Fibroblast of skin of left biceps (primary cell): Measurements from ENCODE around the gene RTN3.
"Not testable (repeated sequence)": the region's sequence is repeated elsewhere in the genome, so short reads cannot be mapped to it uniquely, and the experiment has no call there.

ENCODE experiments used
- DNase-seq, 2 experiments: peaks; one replicate each; pipeline ENCODE4 v3.0.0-alpha.2; 2013; ENCODE audit warnings: low read depth in 2 of 2

The RTN3 gene

DNA sequence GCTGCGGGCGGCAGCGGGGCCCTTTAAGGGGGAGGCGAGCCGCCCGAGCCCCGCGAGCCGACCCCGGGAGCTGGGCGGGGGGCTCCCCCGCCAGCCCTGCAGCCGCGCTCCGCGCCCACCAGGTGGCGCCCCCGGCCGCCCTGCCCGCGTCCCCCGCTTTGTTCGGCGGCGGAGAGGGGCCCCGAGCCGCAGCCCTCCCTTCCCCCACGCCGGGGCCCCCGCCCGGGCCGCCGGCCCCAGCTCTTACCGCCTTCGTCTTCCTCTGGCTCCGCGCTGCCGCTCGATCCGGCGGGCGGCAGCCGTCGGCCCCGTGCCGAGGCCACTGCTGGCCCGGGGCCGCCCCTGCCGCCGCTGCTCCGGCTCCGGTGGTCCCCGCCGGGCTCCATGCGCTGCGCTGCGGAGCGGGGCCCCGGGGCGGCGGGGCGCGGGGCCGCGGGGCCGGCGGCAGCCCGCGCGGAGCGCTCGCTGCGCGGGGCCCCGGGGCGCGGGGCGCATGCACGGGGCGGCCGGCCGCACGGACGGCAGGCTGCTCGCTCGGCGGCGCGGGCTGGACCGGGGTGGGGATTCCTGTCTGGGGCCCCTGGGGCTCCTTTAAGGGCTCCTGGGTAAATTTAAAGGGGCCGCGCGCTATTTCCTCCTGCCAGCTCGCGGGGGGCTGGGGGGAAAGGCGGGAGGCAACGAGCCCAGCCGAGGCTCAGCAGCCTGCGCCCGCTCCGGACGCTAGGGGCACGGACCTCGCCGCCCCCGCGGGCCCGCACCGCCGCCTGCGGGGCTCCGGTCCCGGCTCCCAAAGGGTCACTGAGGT is 87.1 kb downstream of the RTN3 start, which contains the start of gene ZFTA:
Gene ZFTA (minus strand): TSS at position 539 of the 805 bp plus-strand sequence. CDS start 153 bp downstream, at position 386.
- DNase-seq: peak in 1 of 2 experiments; percentile 28

DNA sequence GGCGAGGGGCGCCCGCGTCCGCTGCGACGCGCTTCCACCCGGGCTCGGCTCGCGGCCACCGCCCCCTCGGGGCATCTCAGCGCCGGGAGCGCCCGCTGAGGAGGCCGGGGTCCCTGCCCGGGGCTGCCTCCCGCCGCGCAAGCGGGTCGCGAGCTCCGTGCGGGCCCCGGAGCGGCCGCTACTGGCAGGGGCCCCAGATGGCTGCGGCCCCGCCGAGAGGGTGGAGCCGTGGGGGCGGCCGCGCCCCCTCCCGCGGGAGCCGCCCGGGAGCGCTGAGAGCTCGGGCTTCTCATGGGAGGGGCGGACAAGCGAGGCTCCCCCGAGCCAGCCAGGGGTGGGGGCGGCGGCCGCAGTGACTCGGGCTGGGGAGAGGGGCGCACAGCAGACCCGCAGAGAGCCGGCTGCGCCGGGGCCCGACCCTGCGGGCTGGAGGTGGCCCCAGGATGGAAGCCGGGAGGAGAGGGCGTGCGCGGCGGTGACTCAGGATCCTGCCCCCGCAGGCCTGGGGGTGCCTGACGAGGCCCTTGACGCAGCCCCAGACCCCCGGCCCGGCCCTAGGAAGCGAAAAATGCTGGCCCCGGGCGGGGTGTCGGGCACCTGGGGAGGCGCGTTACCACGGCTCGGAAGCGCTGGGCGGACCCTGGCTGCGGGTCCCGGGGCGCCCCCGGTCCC is 87.9 kb downstream of the RTN3 start:
- no peak for DNase-seq

DNA sequence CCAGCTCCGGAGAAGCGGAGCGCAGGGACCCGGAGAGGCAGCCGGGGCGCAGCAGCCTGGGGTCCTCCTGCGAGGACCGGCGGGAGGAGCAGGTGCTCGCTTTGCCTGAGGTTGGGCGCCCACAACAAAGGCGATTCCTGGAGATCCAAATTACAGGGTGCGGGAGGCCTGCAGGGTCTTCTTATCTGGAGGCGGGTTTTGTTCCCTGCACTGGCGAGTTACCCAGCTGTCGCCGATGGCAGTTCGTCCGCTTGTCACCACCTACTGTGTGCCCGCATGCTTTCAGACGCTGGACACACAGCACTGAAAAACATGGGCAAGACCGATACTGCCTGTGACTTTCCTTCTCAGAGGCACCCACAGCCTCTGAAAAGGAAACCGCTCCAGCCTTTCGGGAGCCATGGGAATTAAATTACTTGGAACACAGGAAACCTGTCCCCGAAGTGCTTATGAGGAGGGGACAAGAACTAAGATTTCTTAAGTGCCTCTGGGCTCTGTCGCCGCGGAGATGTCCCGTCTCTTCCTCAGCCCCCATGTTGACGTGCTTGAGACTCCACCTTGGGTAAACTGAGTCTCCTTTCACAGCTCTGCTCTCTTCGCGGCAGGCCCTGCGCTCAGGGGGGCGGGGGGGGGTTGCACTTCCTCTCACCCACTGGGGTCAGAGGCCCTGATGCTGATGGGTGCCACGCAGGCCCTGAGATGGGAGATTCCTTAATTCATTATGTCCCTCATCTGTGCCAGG is 88.6 kb downstream of the RTN3 start:
- DNase-seq: no peak

DNA sequence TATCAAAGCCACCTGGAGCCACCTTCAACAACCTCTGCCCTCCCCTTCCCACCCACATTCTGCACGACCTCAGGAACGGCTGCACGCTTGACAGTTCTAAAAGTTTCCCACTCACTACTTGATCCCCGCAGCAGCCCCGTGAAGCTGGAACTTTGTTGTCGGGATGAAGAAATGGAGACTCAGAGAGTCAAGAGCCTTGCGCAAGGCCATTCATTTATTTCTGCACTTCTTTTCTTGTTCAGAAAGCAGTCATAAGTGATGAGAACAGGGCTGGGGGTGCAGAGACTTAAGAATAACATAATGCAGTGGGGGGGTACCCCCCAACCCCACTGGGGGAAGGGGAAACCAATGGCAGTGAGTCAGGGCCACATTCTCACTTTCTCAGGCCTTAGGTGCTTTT is 89.5 kb downstream of the RTN3 start:
- DNase-seq: no peak

DNA sequence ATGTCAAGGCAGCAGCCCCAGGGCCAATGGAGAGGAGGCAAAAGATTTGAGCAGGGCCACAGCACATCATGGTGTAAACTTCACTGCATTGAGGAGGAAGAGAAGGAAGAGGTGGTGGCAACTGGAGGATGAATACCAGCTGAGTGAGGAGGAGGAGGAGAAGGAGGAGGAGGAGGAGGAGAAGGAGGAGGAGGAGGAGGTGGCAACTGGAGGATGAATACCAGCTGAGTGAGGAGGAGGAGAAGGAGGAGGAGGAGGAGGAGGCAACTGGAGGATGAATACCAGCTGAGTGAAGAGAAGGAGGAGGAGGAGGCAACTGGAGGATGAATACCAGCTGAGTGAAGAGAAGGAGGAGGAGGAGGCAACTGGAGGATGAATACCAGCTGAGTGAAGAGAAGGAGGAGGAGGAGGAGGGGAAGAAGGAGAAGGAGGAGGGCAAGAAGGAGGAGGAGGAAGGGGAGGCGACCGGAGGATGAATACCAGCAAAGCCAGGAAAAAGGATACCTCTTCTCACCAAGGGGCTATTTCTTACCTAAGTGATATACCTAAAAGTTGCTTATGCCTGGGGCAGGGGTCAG is 90.5 kb downstream of the RTN3 start:
- DNase-seq: not testable (repeated sequence)

DNA sequence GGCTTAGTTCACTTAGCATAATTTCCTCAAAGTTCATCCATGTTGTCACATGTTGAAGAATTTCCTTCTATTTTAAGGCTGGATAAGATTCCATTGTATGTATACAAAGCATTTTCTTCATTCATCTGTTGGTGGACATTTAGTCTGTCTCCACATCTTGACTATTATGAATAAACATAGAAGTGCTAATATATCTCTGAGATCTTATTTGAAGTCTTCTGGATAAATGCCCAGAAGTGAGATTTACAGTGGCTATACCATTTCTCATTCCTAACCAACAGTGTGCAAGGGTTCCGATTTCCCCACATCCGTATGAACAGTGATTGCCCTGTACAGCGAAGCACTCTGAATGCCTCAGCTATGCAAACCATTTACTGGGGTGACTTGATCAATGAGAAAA is 93.9 kb downstream of the RTN3 start:
- DNase-seq: no peak

DNA sequence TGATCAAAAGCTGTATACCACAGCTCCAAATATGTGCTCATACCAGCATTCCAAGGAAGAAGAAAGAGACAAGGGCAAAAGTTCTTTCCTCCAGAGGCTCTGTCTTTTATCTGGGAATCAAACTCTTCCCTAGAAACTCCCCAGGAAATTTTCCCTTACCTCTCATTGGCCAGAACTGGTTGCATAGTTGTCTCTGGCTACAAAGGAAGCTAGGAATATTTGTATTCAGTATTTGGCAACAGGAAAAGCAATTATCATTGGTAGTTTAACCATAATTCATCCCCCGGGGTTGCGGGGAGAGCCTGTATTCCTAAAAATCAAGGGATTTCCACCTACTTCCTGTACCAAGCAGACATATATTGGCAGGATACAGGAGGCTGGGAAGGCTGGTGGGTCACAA is 97.7 kb downstream of the RTN3 start:
- no peak for DNase-seq

DNA sequence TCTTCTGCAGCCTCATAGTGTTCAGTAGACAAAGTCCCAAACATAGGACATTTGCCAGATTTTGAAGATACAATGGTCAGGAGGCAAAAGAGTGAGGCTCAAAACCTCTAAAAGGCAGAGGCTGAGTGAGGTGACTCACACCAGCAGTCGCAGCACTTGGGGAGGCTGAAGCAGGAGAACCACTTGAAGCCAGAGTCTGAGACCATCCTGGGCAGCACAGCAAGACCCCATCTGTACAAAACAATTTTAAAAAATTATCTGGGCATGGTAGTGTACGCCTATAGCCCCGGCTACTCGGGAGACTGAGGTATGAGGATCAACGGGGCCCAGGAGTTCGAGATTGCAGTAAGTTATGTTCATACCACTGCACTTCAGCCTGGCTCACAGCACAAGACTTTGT is 101.4 kb downstream of the RTN3 start:
- no peak for DNase-seq

DNA sequence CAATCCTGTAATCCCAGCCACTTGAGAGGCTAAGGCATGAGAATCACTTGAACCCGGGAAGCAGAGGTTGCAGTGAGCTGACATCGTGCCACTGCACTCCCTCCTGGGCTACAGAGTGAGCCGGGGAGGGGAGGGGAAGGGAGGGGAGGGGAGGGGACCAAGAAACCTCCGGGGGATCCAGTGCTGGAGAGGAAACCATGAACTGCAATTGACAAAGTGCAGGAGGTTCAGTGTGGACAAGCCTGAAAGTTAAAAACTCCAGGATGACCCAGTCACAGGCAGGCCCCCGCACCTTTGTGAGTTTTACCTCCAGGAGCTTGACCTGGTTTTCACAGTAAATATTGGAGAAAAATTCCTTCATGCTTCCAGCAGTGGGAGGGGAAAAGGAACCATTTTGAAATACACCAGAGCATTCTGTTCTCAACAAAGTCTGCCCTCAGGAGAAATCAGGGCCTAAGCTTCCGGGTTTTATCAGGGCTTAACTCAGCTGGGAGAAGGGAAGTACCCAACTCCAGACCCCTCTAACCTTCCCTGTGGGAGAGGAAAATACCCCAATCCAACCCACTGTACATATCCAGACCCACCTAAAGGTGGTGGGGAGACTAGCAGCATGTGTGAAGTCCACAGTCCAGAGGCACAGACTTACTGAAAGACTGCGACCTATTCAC is 102.8 kb downstream of the RTN3 start:
- DNase-seq: no peak

DNA sequence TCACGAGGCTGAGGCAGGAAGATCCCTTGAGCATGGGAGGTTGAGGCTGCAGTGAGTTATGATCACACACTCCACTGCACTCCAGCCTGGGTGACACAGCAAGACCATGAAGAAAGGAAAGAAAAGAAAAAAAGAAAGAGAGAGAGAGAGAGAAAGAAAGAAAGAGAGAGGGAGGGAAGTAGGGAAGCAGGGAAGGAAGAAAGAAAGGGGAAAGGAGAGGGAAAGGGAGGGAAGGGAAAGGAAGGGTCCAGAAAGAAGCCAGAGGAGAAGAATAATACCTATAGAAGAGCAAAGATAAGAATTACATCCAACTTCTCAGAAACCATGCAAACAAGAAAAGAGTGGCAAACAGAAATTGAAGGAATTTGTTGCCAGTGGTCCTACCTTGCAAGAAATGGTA is 104.5 kb downstream of the RTN3 start:
- DNase-seq: no peak

DNA sequence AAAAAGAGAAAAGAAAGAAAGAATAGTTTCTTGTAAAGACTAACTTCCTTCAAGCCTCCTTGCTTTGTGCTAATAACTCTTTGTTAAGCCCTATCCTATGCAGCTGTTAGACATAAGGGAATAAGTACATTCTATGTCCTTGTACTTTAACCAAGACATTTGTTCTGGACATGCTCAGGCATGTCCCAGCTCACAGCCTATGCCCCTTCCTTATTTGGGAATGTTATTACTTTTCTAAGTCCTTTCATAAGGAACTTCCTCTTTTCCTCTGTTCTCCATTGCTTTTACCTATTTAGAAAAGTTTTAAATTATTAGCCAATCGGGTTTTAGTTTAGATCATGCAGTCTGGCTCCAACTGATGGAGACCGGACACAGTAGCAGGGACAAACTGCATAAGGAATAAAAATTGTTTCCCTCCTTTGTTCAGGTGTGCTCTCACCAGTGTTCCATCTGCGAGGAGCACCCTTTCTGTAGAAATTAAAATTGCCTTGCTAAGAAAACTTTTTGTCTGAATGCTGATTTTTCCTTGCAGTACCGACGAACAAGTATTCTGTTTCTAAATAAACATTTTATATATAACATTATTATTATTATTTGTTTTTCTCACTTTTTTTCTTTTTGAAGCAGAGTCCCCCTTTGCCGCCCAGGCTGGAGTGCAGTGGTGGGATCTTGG is 110.3 kb downstream of the RTN3 start:
- DNase-seq: no peak

DNA sequence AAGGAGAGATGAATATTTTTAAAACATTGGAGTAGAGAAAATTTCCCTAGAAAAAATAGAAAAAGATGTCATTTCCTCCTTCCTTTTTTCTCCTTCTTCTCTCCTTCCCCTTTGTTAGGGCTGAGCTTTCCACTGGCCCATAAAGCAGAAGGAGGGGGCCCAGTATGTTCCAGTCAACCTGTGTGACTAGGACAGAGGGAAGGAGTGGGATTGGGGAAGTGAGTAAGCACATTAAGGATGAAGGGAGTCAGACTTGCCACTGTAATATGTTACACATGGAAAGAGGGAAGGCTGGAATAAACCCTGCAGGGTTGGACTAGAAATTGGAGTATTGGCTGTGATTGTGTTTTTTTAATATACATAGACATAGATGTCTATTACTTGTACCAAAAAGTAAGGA is 111.9 kb downstream of the RTN3 start:
- no peak for DNase-seq

DNA sequence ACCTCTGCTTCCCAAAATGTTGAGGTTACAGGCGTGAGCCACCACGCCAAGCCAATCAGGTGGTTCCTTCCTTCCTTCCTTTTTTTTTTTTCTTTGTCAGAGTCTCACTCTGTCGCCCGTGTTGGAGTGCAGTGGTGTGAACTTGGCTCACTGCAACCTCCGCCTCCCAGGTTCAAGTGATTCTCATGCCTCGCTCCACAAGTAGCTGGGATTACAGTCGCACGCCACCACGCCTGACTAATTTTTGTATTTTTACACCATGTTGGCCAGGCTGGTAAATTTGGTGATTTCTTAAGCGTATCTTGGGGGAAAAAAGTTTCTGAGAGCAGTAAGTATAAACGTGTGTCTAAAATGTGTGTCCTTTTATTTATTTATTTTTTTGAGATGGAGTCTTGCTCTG is 113.8 kb downstream of the RTN3 start:
- no peak for DNase-seq

DNA sequence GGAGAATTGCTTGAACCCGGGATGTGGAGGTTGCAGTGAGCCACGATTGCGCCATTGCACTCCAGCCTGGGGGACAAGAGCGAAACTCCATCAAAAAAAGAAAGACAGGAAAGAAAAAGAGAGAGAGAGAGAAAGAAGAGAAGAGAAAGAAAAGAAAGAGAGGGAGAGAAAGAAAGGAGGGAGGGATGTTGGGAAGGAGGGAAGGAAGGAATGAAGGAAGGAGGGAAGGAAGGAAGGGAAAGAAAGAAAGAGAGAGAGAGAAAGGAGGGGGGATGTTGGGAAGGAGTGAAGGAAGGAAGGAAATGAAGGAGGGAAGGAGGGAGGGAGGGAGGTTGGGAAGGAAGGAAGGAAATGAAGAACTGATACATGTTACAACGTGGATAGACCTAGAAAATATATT is 119.6 kb downstream of the RTN3 start:
- DNase-seq: no peak

DNA sequence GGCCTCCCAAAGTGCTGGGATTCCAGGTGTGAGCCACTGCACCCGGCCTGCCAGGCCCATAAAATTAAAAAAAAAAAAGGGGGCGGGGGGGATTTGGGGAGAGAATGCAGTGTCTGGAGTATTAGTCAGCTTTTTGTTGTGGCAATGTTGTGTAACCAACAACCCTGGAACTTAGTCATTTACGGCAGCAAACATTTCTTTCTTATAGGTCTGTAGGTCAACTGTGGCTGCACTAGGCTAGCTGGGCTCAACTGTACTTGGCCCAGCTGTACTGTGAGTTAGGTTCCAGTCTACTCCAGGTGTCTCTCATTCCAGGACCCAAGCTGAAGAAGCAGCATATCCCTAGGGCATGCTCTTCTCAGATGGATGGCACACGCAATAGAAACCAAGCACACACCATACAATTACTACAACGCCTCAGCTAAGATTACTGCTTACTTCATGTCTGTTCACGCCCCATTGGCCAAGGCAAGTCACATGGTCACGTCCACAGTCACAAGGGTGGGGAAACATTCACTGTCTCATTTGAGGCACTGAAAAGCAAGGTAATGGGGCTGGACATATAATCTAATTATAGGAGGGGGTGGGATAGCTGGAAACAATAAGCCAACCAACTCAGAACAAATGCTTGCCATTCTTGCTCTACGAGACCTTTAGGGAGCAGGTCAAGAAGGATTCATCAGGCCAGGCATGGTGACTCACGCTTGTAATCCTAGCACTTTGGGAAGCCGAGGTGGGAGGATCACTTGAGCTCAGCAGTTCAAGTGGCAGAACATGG is 121.5 kb downstream of the RTN3 start:
- DNase-seq: no peak

DNA sequence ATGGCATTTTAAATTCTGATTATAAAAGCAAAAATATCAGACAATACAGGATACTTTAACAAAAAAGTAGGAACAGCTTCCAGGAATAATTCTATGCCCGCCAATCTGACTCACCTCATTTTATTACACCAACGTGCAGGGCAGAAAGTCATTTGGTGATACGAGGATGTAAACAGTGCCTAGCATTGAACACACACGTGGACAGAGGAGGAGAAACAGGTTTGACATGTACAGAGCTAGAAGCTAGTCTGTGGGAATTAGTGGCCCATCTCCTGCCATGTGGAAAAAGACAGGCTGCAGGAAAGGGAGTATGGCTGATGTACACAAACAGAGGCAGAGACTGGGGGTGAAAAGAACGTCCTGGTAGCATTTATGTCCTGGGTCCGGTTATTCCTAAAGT is 123.0 kb downstream of the RTN3 start:
- DNase-seq: no peak

DNA sequence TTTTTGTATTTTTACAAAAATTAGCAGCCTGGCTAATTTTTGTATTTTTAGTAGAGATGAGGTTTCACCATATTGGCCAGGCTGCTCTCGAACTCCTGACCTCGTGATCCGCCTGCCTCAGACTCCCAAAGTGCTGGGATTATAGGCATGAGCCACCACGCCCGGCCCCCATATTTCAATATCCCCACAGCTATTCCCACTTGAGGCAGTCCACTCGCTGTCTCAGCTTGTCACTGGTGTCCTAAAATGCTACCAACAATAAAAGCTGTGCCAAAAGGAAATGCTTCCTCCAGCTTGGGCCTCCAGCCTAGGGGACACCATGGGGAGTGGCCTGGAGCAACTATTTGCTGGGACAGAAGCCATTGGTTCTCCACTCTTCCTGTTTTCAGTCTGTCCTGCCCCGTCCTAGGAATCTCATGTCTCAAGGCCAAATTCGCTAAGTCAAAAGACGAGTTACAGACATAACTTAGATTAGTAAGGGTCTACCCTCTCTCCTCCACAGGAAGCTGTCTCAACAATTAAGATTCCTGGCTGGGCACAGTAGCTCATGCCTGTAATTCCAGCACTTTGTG is 124.6 kb downstream of the RTN3 start:
- no peak for DNase-seq
